AG04449 (cell line): ENCODE measurements around the gene C1QTNF7.

ENCODE experiments used
- CTCF ChIA-PET: fragments of 350-600 bp; formaldehyde crosslinking; extraction: SDS; loops from one replicate; lab custom pipeline; 2021; ENCODE audit warnings: antibody characterized with exemption; lab: Yijun Ruan, JAX
- POLR2A ChIA-PET: fragments of 400-600, 350-600 bp; formaldehyde crosslinking; extraction: SDS; loops from one replicate; lab custom pipeline; 2020; ENCODE audit warnings: antibody characterized with exemption, inconsistent platforms; lab: Yijun Ruan, JAX
- DNase-seq: peaks from one replicate; pipeline ENCODE4 v3.0.0-alpha.2; 2010; ENCODE audit warnings: low read depth, low spot score
- H3K4me3 ChIP-seq: 2 replicates; pipeline ENCODE4 v1.5.1; 2011; ENCODE audit warnings: low read depth, mild to moderate bottlenecking, control low read depth, low read length
- CTCF ChIP-seq: IDR thresholded peaks from one replicate; pipeline ENCODE4 v1.5.1; 2011; ENCODE audit warnings: mild to moderate bottlenecking, moderate library complexity, low read length, control low read depth, inconsistent platforms; ENCODE audit not compliant: insufficient read depth; ENCODE audit errors: missing control alignments

The C1QTNF7 gene

DNA sequence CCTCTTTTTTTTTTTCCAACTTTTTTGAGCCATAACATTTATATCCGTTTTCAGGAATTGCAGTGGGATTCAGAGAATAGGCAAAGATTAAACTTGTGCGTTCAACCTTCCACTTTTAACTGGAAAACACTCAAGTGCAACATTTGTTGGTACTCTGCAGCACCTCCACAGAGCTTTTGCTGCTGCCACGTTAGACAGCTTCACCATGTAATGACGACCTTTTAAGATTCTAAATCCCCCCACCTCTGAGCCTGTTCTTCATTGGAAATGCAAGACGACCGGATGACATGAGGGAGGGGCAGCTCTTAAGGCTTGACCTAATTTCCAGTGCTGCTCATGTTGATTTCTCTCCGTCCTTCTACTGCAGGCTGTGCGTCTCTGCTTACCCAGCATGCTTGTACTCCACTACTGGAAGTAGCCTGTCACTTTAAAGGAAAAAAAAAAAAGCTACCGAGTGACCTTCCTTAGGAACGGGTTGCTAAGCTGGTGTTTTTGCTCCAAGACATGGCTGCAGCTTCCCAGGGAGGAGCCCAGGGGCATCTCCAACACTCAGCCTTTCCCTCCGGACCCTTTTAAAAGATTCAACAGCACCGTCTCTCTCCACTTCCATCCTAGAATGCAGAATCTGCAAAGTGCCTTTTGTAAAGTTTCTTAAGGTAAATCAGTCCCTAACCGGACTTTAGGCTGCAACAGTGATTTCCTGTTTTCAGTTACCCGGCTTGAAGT, 41.7 kb downstream of the C1QTNF7 start, which contains the start of gene CC2D2A:
TSS of gene CC2D2A (plus strand) at position 481 of the 726 bp plus-strand sequence. CDS start 6,051 bp downstream, outside the sequence.
- TF ChIP-seq CTCF: no peak
- no peak for DNase-seq
- CTCF ChIA-PET: interaction anchor here (0.9 to 5.4 kb wide), 10 partner anchors 10 to 486 kb away, joined by 3 to 92 read pairs (median 6); partner anchors contain the start of gene FBXL5
- H3K4me3 ChIP-seq: peak within 1 kb of the TSS; percentile 55
- POLR2A ChIA-PET: interaction anchor here (1.2 kb wide), 1 partner anchor 238 kb away, joined by 3 read pairs; no protein-coding TSS in a partner anchor

GRCh38 chr4:15470128-15470475, 42.3 kb downstream of the C1QTNF7 start:
- no peak for TF ChIP-seq CTCF
- no peak for DNase-seq
- ChIA-PET CTCF (interaction anchor here (1.0 to 5.4 kb wide), 10 partner anchors 10 to 486 kb away, joined by 3 to 92 read pairs (median 6); no protein-coding TSS in a partner anchor), POLR2A (interaction anchor here (1.2 kb wide), 1 partner anchor 239 kb away, joined by 3 read pairs; no protein-coding TSS in a partner anchor)
- peak overlapping the region; percentile 55 for H3K4me3 ChIP-seq

DNA sequence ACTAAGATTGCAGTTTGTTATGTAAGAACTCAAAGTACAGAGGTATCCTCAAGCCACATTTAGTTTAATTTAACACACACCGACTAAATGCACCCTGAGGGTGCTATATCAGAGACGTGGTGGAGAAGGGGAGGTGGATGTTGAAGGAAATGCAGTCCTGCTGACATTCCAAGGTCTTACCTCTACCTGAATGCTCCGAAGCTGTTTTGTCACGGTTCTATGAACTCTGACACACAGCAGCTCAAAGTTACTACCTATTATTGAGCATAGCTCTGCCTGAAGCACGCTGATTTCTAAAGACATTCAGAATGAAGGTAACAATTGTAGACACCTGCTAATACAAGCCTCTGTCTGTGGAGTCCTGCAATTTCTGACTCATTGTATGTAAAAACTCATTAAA, 48.6 kb downstream of the C1QTNF7 start:
- H3K4me3 ChIP-seq: no peak overlapping the region
- ChIA-PET CTCF (interaction anchor here (1.0 to 2.1 kb wide), 9 partner anchors 18 to 525 kb away, joined by 3 to 15 read pairs (median 4); no protein-coding TSS in a partner anchor), POLR2A (no interaction called here)
- TF ChIP-seq CTCF: no peak
- no peak for DNase-seq

GRCh38 chr4:15478724-15479088, 50.9 kb downstream of the C1QTNF7 start:
- CTCF ChIA-PET: interaction anchor here (0.8 to 3.8 kb wide), 26 partner anchors 8 to 523 kb away, joined by 3 to 44 read pairs (median 6); partner anchors contain the start of genes BST1 and CC2D2A

GRCh38 chr4:15479089-15479912, 51.5 kb downstream of the C1QTNF7 start:
- peak; percentile 67 for TF ChIP-seq CTCF
- CTCF ChIA-PET: interaction anchor here (0.7 to 3.8 kb wide), 44 partner anchors 9 to 785 kb away, joined by 3 to 44 read pairs (median 4); partner anchors contain the start of genes BST1 and CC2D2A
- H3K4me3 ChIP-seq: peak overlapping the region; percentile 68
- POLR2A ChIA-PET: interaction anchor here (0.5 to 1.0 kb wide), 4 partner anchors 36 to 1861 kb away, joined by 3 read pairs; no protein-coding TSS in a partner anchor
- DNase-seq: peak; percentile 42

More at GRCh38 chr4:15478724-15479088, 50.9 kb downstream of the C1QTNF7 start:
- POLR2A ChIA-PET: interaction anchor here (1.0 kb wide), 1 partner anchor 478 kb away, joined by 3 read pairs; no protein-coding TSS in a partner anchor
- no peak overlapping the region for H3K4me3 ChIP-seq
- no peak for TF ChIP-seq CTCF
- DNase-seq: no peak
